Right forelimb (tissue), 1 donor: ENCODE results near the gene MLNR.

Experiments used
- DNase-seq: peaks from one replicate; pipeline ENCODE4 v3.0.0-alpha.2; 2018

Gene MLNR

DNA sequence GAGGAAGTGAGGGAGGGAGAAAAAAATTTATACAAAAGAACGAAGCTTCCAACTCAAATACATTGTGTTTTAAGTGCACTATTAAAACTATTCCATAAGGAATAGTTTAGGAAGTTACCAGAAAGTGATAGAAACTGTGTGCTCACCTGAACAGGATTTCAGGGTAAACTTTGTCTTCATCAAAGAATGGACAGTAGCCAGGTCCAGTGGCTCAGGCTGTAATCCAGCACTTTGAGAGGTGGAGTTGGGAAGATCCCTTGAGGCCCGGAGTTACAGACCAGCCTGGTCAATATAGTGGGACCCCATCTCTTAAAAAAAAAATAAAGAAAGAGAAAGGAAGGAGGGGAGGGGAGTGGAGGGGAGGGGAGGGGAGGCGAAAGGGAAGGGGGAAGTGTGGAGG lies 14.6 kb downstream of the MLNR start:
- DNase-seq: no peak

- DNase-seq: no peak
These were observed 15.8 kb downstream of the MLNR start for GRCh38 chr13:49235856-49236431.

GRCh38 chr13:49238621-49239020 lies 18.5 kb downstream of the MLNR start:
- no peak for DNase-seq

- DNase-seq: no peak
These were observed 19.9 kb downstream of the MLNR start for GRCh38 chr13:49240017-49240416.

DNA sequence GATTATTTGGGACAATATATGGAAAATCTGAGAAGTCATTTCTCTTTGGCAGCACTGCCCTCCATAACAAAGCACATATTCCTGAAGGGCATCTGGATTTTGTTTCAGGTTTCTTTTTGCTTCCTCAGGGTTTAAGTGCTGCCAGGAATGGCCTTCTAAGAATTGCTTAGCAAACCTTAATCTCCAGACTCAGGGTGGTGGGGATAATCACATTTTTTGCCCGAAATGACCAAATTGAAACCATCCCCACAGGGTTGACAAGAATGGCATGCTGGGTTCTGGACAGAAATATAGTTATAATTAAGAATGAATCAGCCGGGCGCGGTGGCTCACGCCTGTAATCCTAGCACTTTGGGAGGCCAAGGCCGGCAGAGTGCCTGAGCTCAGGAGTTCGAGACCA lies 21.2 kb downstream of the MLNR start:
- no peak for DNase-seq

DNA sequence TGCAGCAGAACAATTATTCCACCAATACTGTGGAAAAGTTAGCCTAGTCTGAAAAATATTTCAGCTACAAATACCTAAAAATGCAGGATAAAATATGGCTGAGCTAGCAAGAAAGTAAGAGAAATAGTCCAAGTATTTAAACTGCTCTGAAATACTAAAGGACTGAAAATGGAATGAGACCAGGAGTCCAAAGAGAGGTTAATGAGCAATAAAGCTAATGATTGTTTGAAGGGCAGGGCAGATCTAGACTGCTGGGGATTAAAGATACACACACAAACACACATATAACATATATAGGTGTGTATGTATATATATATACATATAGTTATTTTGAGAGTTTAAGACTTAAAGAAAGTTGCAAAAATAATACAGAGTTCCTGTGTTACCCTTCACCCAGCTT lies 25.0 kb downstream of the MLNR start:
- DNase-seq: no peak

DNA sequence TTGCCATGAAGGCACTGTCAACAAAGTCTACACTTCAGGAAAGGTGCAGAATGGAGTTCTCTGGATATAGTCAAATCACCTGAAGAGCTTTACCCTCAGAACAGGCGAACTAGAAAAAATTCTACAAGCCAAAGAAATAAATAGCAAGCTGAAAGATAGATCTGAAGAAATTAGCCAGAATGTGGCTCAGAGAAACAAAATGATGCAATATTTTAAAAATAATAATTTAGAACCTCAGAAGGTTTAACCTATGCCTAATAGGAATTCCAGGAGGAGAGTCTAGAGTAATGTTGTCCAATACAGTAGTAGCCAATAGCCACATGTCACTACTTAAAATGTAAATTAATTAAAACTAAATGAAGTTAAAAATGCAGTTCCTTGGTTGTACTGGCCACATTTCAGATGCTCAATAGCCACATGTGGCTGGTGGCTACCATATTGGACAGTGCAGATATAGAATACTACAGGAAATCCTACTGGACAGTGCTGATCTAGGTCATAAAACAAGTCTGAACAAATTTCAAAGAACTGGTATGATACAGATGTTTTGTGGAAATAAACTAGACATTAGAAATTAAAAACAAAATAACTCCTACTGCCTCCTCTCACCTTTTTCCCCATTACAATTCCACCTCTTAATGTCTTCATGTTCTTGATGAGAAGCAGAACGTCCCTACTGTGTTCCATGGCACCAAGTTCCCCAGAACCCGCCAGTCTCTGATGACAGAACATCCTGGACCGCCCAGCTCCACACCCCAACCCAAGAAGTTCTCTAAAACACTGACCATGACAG lies 26.9 kb downstream of the MLNR start:
- DNase-seq: no peak

GRCh38 chr13:49247643-49248621 lies 27.8 kb downstream of the MLNR start, which contains the start of gene CDADC1:
CDADC1 (plus strand) TSS chr13:49247925; CDS start chr13:49248038, 113 bp downstream.
- peak; percentile 98 for DNase-seq

- no peak for DNase-seq
These were observed 28.5 kb downstream of the MLNR start for GRCh38 chr13:49248622-49249002.

DNA sequence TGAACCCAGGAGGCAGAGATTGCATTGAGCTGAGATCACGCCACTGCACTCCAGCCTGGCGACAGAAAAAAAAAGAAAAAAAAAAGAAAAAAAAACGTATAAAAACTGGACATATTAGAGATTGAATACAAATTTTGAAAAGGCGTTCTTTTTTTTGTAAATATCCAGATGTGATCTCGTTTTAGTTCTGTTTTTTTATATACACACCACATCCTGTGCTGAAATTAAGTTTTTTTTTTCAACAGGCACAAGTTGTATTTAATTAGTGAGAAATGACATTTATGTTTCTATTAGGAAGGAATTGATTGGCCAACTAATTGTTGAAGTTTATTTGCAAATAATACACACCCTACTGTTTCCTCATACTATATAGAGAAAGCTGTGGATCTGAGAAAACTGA lies 31.2 kb downstream of the MLNR start:
- no peak for DNase-seq

DNA sequence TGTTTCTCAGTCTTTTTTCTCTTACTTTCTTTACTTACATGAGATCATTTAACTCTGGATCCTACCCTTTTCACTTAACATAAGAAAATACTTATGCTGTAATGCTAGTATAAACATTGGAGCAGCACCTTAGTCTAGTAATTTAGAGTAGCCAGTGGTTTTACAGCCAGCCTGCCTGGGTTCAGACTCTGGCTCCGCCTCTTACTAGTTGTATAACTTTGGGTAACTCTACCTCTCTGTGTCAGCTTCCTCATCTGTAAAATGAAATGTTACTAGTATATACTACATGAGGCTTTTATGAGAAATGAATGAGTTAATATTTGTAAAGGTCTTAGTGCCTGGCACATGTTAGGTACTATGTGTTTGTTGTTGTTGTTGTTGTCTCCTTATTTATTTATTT lies 33.2 kb downstream of the MLNR start:
- DNase-seq: no peak

GRCh38 chr13:49254007-49254406 lies 33.9 kb downstream of the MLNR start:
- no peak for DNase-seq

- DNase-seq: no peak
These were observed 36.7 kb downstream of the MLNR start for GRCh38 chr13:49256841-49257240.

GRCh38 chr13:49258089-49258796 lies 38.1 kb downstream of the MLNR start:
- no peak for DNase-seq

DNA sequence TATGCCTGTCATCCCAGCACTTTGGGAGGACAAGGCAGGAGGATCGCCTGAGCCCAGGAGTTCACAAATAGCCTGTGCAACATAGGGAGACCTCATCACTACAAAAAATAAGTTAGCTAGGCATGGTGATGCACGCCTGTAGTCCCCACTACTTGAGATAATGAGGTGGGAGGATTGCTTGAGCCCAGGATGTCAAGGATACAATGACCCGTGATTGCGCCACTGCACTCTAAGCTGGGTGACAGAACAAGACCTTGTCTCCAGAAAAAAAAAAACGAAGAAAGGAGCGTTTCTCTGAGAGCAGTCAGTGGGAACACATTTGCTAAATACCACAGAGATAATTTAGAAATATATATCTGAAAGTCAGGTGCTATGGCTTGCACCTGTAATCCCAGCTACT lies 39.4 kb downstream of the MLNR start:
- DNase-seq: no peak

GRCh38 chr13:49262634-49263033 lies 42.5 kb downstream of the MLNR start:
- no peak for DNase-seq

- no peak for DNase-seq
These were observed 45.7 kb downstream of the MLNR start for GRCh38 chr13:49265822-49266221.

GRCh38 chr13:49271264-49271663 lies 51.1 kb downstream of the MLNR start:
- no peak for DNase-seq
